ENCODE measurements around the gene CABLES1. TPM values are rescaled to one million over a fixed set of nuclear protein-coding genes. Genes with fewer than 3 reads are reported as not detected.

Gene CABLES1
- total and polyA plus RNA-seq, 2 of the 8 experiments (the other 6 are each of a cell fraction or from before 2014, with no cell fraction given), result 9.2 to 26.4 TPM

GRCh38 chr18:23266717-23267446, 131.6 kb downstream of the CABLES1 start (continued):
- TF ChIP-seq CHD7 (IDR thresholded peaks at IDR 0.05; ENCODE audit: insufficient replicate concordance, low read length) (no peak), POU5F1 (IDR thresholded peaks at IDR 0.05; ENCODE audit: low read depth, low read length) (no peak), EP300 (IDR thresholded peaks at IDR 0.05; ENCODE audit: borderline replicate concordance in 1 of 2, low read depth in 2 of 2, low read length in 2 of 2) (no peak), CBX8 (IDR thresholded peaks at IDR 0.05; ENCODE audit: borderline replicate concordance, low read depth, low read length) (no peak), SRF (IDR thresholded peaks at IDR 0.05; ENCODE audit: low read depth, low read length) (no peak), SAP30 (IDR thresholded peaks at IDR 0.05; ENCODE audit: insufficient read depth, insufficient replicate concordance, low read length) (no peak), CTBP2 (IDR thresholded peaks at IDR 0.05; ENCODE audit: borderline replicate concordance, insufficient read depth, insufficient read length, low read length) (no peak), TBP (IDR thresholded peaks at IDR 0.05; ENCODE audit: low read depth, low read length) (no peak), POLR2AphosphoS5 (IDR thresholded peaks at IDR 0.05; ENCODE audit: low read depth, low read length) (no peak), BCL11A (IDR thresholded peaks at IDR 0.05; ENCODE audit: low read depth in 2 of 2, low read length in 2 of 2) (no peak)
